A549 (cell line): ENCODE measurements around the gene ABCC1. TPM values are rescaled to one million over a fixed set of nuclear protein-coding genes. Genes with fewer than 3 reads are reported as not detected.

ENCODE experiments used
- ATAC-seq, 2 experiments: fragments of 200-7000 bp in 1 of 2; fragments of >200 bp in 1 of 2; cut with Nextera tagmentation in 1 of 2; cut with Tn5 transposase in 1 of 2; 3 replicates each; pipeline versions ENCODE4 v1.8.0 to v1.9.1; 2018 to 2020; ENCODE audit warnings: mild to moderate bottlenecking in 1 of 2, moderate library complexity in 1 of 2
- CTCF ChIA-PET: fragments of 300-600 bp; sonication (Branson Sonifier 250); formaldehyde crosslinking; extraction: SDS; loops from one replicate; lab custom pipeline; 2021; ENCODE audit warnings: antibody characterized with exemption, inconsistent platforms; lab: Yijun Ruan, JAX
- POLR2A ChIA-PET: fragments of 350-600 bp; formaldehyde crosslinking; extraction: SDS; loops from one replicate; lab custom pipeline; 2021; ENCODE audit warnings: antibody characterized with exemption, inconsistent platforms; lab: Yijun Ruan, JAX
- DNase-seq, 2 experiments: peaks; one replicate each; pipeline versions ENCODE4 v3.0.0 to v3.0.0-alpha.2; 2011 to 2016; ENCODE audit warnings: low read depth in 1 of 2, low spot score in 1 of 2
- FAIRE-seq: peaks from 2 replicates; lab custom pipeline; 2011; peaks lifted over from hg19 to GRCh38; lab: Jason Lieb, UNC
- H3K27ac ChIP-seq, 2 experiments: fragments of >200 bp; sonication (Bioruptor Twin); formaldehyde crosslinking; 3 replicates each; pipeline ENCODE4 v1.5.1; 2016 to 2017
- H3K4me1 ChIP-seq: fragments of >200 bp; sonication (Bioruptor Twin); formaldehyde crosslinking; 3 replicates; pipeline ENCODE4 v1.6.1; 2016
- H3K4me2 ChIP-seq: fragments of >200 bp; sonication (Bioruptor Twin); formaldehyde crosslinking; 3 replicates; pipeline ENCODE4 v1.6.1; 2016
- H3K4me3 ChIP-seq: fragments of >200 bp; sonication (Bioruptor Twin); formaldehyde crosslinking; 3 replicates; pipeline ENCODE4 v1.5.1; 2016
- H3K9me3 ChIP-seq: fragments of >200 bp; sonication (Bioruptor Twin); formaldehyde crosslinking; 3 replicates; pipeline ENCODE4 v1.6.1; 2016
- CHD2 ChIP-seq: fragments of 150-350 bp; IDR thresholded peaks from 2 replicates; pipeline ENCODE4 v1.6.1; 2014; ENCODE audit warnings: low read length; ENCODE audit not compliant: partially characterized antibody
- EHF ChIP-seq: fragments of 250-450 bp; sonication (Bioruptor Pico); IDR thresholded peaks from 2 replicates; pipeline ENCODE4 v1.5.0; 2020; ENCODE audit warnings: mild to moderate bottlenecking
- EHMT2 ChIP-seq: fragments of 200-600 bp; sonication (generic); IDR thresholded peaks from 2 replicates; pipeline ENCODE4 v1.6.1; 2016; ENCODE audit warnings: antibody characterized with exemption, low read depth, mild to moderate bottlenecking, moderate library complexity
- EP300 ChIP-seq, 2 experiments: fragments of >200 bp; sonication (Bioruptor Twin); formaldehyde crosslinking; IDR thresholded peaks; 2 replicates in 1 of 2; 3 replicates in 1 of 2; pipeline ENCODE4 v1.6.1; 2016 to 2017
- ESRRA ChIP-seq: fragments of 150-350 bp; IDR thresholded peaks from 2 replicates; pipeline ENCODE4 v1.6.1; 2014; ENCODE audit warnings: mild to moderate bottlenecking, low read length, borderline replicate concordance
- FOXS1 ChIP-seq: fragments of 250-450 bp; sonication (Bioruptor Pico); IDR thresholded peaks from 2 replicates; pipeline ENCODE4 v1.5.0; 2020; ENCODE audit warnings: mild to moderate bottlenecking, moderate library complexity
- HOXB5 ChIP-seq: fragments of 250-450 bp; sonication (Bioruptor Pico); IDR thresholded peaks from 2 replicates; pipeline ENCODE4 v1.5.0; 2020; ENCODE audit warnings: mild to moderate bottlenecking, moderate library complexity
- MAZ ChIP-seq: fragments of 150-350 bp; IDR thresholded peaks from 2 replicates; pipeline ENCODE4 v1.6.1; 2014; ENCODE audit warnings: antibody characterized with exemption, low read depth, low read length, borderline replicate concordance
- MYC ChIP-seq: IDR thresholded peaks from 2 replicates; pipeline ENCODE4 v1.6.1; 2012; ENCODE audit warnings: mild to moderate bottlenecking, inconsistent platforms, low read length, improper control_type of control experiment, borderline replicate concordance
- NPAS2 ChIP-seq: fragments of 250-450 bp; sonication (Bioruptor Pico); IDR thresholded peaks from 2 replicates; pipeline ENCODE4 v1.8.0; 2022; ENCODE audit warnings: mild to moderate bottlenecking, moderate library complexity, borderline replicate concordance
- NR3C1 ChIP-seq: fragments of >200 bp; sonication (Bioruptor Twin); formaldehyde crosslinking; IDR thresholded peaks from 3 replicates; pipeline ENCODE4 v1.6.1; 2017
- RAD21 ChIP-seq, 2 experiments: fragments of >200 bp in 1 of 2; sonication (Bioruptor Twin) in 1 of 2; formaldehyde crosslinking in 1 of 2; IDR thresholded peaks in 1 of 2; conservative IDR thresholded peaks in 1 of 2; 2 replicates in 1 of 2; 3 replicates in 1 of 2; pipeline ENCODE4 v1.6.1; 2012 to 2018; ENCODE audit warnings: inconsistent platforms in 1 of 2
- SMC3 ChIP-seq: fragments of >200 bp; sonication (Bioruptor Twin); formaldehyde crosslinking; IDR thresholded peaks from 3 replicates; pipeline ENCODE4 v1.6.1; 2018; ENCODE audit warnings: inconsistent platforms
- SREBF2 ChIP-seq: fragments of 450-650 bp; IDR thresholded peaks from 2 replicates; pipeline ENCODE4 v1.6.1; 2014; ENCODE audit warnings: mild to moderate bottlenecking, moderate library complexity
- TP53 ChIP-seq: fragments of 250-450 bp; sonication (Bioruptor Pico); IDR thresholded peaks from 2 replicates; pipeline ENCODE4 v1.5.0; 2021; ENCODE audit warnings: mild to moderate bottlenecking, moderate library complexity
- WGBS: methylation state at CpG from one replicate; pipeline ENCODE4 v1.1.6; 2017; ENCODE audit errors: missing lambda C conversion rate; 5-methylcytosine and 5-hydroxymethylcytosine counted together
- polyA plus RNA-seq, 4 experiments: library from polyadenylated mRNA; depleted of rRNA in 3 of 4; stranded (reverse); fragments of >200 nt; fragmentation: RNase III in 1 of 4; extraction: RNeasy Plus Mini Kit Qiagen cat#74134 plus additional on column Dnase treatment in 1 of 4; gene quantifications; 2 replicates in 3 of 4; 3 replicates in 1 of 4; pipeline ENCODE4 v1.2.3, GENCODE V29; 2011 to 2017
- TF ChIP-seq, protein P1 (sequence below): fragments of 200-600 bp; sonication (generic); IDR thresholded peaks from 2 replicates; pipeline ENCODE4 v1.6.1; 2016; ENCODE audit warnings: antibody characterized with exemption, mild to moderate bottlenecking, moderate library complexity
- TF ChIP-seq, protein P2 (sequence below): IDR thresholded peaks from 2 replicates; pipeline ENCODE4 v1.6.1; 2012
- TF ChIP-seq, protein P3 (sequence below): fragments of 250-450 bp; sonication (Bioruptor Pico); IDR thresholded peaks from 2 replicates; pipeline ENCODE4 v1.5.0; 2021; ENCODE audit warnings: mild to moderate bottlenecking, moderate library complexity, borderline replicate concordance
- TF ChIP-seq, protein P4 (sequence below): fragments of >200 bp; sonication (Bioruptor Twin); formaldehyde crosslinking; IDR thresholded peaks from 2 replicates; pipeline ENCODE4 v1.6.1; 2016
- TF ChIP-seq, protein P5 (sequence below): fragments of 150-350 bp; IDR thresholded peaks from 2 replicates; pipeline ENCODE4 v1.6.1; 2014; ENCODE audit warnings: low read depth, mild to moderate bottlenecking, low read length
- TF ChIP-seq, protein P6 (sequence below): fragments of >200 bp; sonication (Bioruptor Twin); formaldehyde crosslinking; IDR thresholded peaks from 3 replicates; pipeline ENCODE4 v1.5.1; 2016

The ABCC1 gene
- polyA plus RNA-seq, 2 of the 4 experiments (the other 2 are of a cell fraction): 56.5 to 93.8 TPM

DNA sequence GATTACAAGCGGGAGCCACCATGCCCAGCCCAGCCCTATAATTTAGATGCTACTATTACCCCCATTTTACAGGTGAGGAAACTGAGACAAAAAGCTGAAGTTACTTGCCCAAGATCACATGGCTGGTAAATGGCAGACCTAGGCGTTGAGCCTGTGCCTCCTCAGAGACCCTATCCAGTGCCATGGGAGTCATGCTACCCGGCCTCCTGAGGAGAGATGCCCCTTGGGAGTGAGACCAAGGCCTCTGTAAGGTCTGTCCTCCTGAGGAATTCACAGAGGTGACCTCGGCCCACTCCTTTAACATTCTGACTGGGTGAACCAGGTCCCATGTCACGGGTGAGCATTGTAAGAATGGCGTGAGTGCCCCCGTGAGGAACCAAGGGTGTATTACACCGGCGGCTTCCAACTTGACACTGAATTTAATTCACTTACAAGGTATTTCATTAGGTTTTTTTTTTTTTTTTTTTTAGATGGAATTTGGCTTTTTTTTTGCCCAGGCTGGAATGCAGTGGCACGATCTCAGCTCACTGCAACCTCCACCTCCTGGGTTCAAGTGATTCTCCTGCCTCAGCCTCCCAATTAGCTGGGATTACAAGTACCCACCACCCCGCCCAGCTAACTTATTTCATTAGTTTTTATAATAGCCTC lies 178.2 kb downstream of the ABCC1 start:
- ATAC-seq (peak; percentile 86 to 91), FAIRE-seq (no peak), DNase-seq (peak; percentile 82 to 87)
- Histone ChIP-seq H3K27ac (peak overlapping the region in 1 of 2 experiments; percentile 69; a peak in 3 of 6 replicates), H3K4me1 (no peaks in the 10 kb centered on the region; the same call in 2 of the 3 replicates), H3K4me2 (no peak overlapping the region), H3K4me3 (no peak overlapping the region), H3K9me3 (peaks cover 14% of the 10 kb centered on the region)
- TF ChIP-seq SMC3: peak; percentile 72
- no peak for TF ChIP-seq CHD2
- TF ChIP-seq, protein P1, sequence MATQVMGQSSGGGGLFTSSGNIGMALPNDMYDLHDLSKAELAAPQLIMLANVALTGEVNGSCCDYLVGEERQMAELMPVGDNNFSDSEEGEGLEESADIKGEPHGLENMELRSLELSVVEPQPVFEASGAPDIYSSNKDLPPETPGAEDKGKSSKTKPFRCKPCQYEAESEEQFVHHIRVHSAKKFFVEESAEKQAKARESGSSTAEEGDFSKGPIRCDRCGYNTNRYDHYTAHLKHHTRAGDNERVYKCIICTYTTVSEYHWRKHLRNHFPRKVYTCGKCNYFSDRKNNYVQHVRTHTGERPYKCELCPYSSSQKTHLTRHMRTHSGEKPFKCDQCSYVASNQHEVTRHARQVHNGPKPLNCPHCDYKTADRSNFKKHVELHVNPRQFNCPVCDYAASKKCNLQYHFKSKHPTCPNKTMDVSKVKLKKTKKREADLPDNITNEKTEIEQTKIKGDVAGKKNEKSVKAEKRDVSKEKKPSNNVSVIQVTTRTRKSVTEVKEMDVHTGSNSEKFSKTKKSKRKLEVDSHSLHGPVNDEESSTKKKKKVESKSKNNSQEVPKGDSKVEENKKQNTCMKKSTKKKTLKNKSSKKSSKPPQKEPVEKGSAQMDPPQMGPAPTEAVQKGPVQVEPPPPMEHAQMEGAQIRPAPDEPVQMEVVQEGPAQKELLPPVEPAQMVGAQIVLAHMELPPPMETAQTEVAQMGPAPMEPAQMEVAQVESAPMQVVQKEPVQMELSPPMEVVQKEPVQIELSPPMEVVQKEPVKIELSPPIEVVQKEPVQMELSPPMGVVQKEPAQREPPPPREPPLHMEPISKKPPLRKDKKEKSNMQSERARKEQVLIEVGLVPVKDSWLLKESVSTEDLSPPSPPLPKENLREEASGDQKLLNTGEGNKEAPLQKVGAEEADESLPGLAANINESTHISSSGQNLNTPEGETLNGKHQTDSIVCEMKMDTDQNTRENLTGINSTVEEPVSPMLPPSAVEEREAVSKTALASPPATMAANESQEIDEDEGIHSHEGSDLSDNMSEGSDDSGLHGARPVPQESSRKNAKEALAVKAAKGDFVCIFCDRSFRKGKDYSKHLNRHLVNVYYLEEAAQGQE: no peak
- TF ChIP-seq, protein P2, sequence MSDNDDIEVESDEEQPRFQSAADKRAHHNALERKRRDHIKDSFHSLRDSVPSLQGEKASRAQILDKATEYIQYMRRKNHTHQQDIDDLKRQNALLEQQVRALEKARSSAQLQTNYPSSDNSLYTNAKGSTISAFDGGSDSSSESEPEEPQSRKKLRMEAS: no peak
- TF ChIP-seq TP53 (CRISPR knock-in tag): peak; percentile 67
- TF ChIP-seq MAZ: no peak
- no peak for TF ChIP-seq EP300 (IDR thresholded peaks at IDR 0.05)
- TF ChIP-seq NPAS2 (CRISPR knock-in tag): no peak
- TF ChIP-seq, protein P3, sequence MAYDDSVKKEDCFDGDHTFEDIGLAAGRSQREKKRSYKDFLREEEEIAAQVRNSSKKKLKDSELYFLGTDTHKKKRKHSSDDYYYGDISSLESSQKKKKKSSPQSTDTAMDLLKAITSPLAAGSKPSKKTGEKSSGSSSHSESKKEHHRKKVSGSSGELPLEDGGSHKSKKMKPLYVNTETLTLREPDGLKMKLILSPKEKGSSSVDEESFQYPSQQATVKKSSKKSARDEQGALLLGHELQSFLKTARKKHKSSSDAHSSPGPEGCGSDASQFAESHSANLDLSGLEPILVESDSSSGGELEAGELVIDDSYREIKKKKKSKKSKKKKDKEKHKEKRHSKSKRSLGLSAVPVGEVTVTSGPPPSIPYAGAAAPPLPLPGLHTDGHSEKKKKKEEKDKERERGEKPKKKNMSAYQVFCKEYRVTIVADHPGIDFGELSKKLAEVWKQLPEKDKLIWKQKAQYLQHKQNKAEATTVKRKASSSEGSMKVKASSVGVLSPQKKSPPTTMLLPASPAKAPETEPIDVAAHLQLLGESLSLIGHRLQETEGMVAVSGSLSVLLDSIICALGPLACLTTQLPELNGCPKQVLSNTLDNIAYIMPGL (CRISPR knock-in tag): no peak
- TF ChIP-seq, protein P4, sequence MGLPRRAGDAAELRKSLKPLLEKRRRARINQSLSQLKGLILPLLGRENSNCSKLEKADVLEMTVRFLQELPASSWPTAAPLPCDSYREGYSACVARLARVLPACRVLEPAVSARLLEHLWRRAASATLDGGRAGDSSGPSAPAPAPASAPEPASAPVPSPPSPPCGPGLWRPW: no peak
- TF ChIP-seq SREBF2: no peak
- no peak for TF ChIP-seq EHF (CRISPR knock-in tag)
- TF ChIP-seq, protein P5, sequence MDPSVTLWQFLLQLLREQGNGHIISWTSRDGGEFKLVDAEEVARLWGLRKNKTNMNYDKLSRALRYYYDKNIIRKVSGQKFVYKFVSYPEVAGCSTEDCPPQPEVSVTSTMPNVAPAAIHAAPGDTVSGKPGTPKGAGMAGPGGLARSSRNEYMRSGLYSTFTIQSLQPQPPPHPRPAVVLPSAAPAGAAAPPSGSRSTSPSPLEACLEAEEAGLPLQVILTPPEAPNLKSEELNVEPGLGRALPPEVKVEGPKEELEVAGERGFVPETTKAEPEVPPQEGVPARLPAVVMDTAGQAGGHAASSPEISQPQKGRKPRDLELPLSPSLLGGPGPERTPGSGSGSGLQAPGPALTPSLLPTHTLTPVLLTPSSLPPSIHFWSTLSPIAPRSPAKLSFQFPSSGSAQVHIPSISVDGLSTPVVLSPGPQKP: no peak
- TF ChIP-seq FOXS1: no peak
- no peak for TF ChIP-seq HOXB5 (CRISPR knock-in tag)
- no peak for TF ChIP-seq MYC
- peak; percentile 83 to 90 for TF ChIP-seq RAD21 (conservative IDR thresholded peaks at IDR 0.05 in 1 of 2, IDR thresholded peaks at IDR 0.05 in 1 of 2)
- no peak for TF ChIP-seq EHMT2
- no peak for TF ChIP-seq NR3C1
- 0 out of 2 replicates have a peak, but pooled peaks have one; percentile 21 for TF ChIP-seq ESRRA
- TF ChIP-seq, protein P6, sequence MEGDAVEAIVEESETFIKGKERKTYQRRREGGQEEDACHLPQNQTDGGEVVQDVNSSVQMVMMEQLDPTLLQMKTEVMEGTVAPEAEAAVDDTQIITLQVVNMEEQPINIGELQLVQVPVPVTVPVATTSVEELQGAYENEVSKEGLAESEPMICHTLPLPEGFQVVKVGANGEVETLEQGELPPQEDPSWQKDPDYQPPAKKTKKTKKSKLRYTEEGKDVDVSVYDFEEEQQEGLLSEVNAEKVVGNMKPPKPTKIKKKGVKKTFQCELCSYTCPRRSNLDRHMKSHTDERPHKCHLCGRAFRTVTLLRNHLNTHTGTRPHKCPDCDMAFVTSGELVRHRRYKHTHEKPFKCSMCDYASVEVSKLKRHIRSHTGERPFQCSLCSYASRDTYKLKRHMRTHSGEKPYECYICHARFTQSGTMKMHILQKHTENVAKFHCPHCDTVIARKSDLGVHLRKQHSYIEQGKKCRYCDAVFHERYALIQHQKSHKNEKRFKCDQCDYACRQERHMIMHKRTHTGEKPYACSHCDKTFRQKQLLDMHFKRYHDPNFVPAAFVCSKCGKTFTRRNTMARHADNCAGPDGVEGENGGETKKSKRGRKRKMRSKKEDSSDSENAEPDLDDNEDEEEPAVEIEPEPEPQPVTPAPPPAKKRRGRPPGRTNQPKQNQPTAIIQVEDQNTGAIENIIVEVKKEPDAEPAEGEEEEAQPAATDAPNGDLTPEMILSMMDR: peak; percentile 71
- WGBS: 33% methylated on average over 11 of the region's 11 CpGs
- CTCF ChIA-PET: interaction anchor here (0.6 to 2.0 kb wide), 45 partner anchors 9 to 1772 kb away, joined by 3 to 12 read pairs (median 3); no protein-coding TSS in a partner anchor
- POLR2A ChIA-PET: no interaction called here
